ENCODE results near the gene CDHR3. TPM values are rescaled to one million over a fixed set of nuclear protein-coding genes. Genes with fewer than 3 reads are reported as not detected.

Gene CDHR3
- total and polyA plus RNA-seq, 10 of the 15 experiments (the other 5 are each of a cell fraction or from before 2014, with no cell fraction given): 0.06 to 0.11 TPM; not detected in 8

DNA sequence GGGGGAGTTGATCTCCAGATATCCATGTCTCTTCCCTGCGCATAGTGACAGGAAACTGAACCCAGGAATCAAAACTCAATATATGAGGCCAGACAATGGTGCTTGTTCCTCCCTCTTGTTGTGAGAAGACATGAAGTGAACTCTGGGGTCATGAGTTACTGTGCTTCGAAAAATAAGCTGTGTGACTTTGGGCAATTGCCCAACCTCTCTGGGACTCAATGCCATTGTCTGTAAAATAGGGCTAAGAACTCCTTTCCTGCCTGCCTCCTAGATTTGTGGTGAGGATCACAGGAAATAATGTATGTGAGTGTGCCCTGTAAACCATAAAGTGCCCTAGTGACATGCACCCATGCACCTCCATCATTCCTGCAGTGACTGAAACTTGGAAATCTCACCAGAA is 100.6 kb downstream of the CDHR3 start (continued):
- TF ChIP-seq, protein P1, sequence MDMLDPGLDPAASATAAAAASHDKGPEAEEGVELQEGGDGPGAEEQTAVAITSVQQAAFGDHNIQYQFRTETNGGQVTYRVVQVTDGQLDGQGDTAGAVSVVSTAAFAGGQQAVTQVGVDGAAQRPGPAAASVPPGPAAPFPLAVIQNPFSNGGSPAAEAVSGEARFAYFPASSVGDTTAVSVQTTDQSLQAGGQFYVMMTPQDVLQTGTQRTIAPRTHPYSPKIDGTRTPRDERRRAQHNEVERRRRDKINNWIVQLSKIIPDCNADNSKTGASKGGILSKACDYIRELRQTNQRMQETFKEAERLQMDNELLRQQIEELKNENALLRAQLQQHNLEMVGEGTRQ (IDR thresholded peaks at IDR 0.05; ENCODE audit: borderline replicate concordance, low read depth, low read length): no peak
- TF ChIP-seq CBX5 (IDR thresholded peaks at IDR 0.05; ENCODE audit: low read depth) (no peak), EED (IDR thresholded peaks at IDR 0.05; ENCODE audit: low read depth) (no peak), SUZ12 (IDR thresholded peaks at IDR 0.05; ENCODE audit: unreplicated experiment) (no peak), FOXM1 (IDR thresholded peaks at IDR 0.05; ENCODE audit: low read depth, low read length) (no peak), SREBF1 (IDR thresholded peaks at IDR 0.05; ENCODE audit: low read length) (no peak), ZNF207 (IDR thresholded peaks at IDR 0.05; ENCODE audit: borderline replicate concordance) (no peak), TCF3 (IDR thresholded peaks at IDR 0.05; ENCODE audit: borderline replicate concordance, insufficient read depth, low read depth, low read length) (no peak), HDAC2 (IDR thresholded peaks at IDR 0.05) (no peak)

DNA sequence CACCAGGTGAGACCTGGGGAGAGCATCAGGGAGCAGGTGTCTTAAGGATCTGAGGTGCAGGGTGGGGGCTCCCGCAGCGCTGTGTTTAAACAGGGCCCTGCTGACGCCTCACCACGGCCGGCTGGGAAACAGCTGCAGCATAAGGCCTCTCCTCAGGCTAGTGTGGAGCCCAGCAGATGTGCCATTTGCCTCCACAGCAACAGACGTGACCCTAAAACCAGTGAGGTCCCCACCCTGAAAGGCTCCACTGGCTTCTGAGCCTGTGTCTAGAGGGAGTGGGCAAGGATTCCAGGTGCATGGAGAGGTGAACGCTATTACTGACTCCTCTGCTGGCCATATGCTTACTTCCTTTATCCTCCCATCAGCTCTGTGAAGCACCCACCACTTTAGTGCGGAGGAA is 101.3 kb downstream of the CDHR3 start:
- peak overlapping the region; percentile 5; the same call in 1 of the 2 replicates for H3K27ac ChIP-seq (ENCODE audit: control insufficient read depth, insufficient read depth)
- DNase-seq (ENCODE audit: low read depth, low spot score) (no peak), ATAC-seq (no peak), FAIRE-seq (no peak)
- no peak for TF ChIP-seq NR2C2 (IDR thresholded peaks at IDR 0.05; ENCODE audit: borderline replicate concordance, control insufficient read depth, insufficient read length, low read depth)
- TF ChIP-seq EGR1 (IDR thresholded peaks at IDR 0.05; ENCODE audit: borderline replicate concordance in 1 of 2, low read depth in 2 of 2, low read length in 2 of 2): no peak
- TF ChIP-seq EED (IDR thresholded peaks at IDR 0.05; ENCODE audit: low read depth): no peak
- TF ChIP-seq, protein P2, sequence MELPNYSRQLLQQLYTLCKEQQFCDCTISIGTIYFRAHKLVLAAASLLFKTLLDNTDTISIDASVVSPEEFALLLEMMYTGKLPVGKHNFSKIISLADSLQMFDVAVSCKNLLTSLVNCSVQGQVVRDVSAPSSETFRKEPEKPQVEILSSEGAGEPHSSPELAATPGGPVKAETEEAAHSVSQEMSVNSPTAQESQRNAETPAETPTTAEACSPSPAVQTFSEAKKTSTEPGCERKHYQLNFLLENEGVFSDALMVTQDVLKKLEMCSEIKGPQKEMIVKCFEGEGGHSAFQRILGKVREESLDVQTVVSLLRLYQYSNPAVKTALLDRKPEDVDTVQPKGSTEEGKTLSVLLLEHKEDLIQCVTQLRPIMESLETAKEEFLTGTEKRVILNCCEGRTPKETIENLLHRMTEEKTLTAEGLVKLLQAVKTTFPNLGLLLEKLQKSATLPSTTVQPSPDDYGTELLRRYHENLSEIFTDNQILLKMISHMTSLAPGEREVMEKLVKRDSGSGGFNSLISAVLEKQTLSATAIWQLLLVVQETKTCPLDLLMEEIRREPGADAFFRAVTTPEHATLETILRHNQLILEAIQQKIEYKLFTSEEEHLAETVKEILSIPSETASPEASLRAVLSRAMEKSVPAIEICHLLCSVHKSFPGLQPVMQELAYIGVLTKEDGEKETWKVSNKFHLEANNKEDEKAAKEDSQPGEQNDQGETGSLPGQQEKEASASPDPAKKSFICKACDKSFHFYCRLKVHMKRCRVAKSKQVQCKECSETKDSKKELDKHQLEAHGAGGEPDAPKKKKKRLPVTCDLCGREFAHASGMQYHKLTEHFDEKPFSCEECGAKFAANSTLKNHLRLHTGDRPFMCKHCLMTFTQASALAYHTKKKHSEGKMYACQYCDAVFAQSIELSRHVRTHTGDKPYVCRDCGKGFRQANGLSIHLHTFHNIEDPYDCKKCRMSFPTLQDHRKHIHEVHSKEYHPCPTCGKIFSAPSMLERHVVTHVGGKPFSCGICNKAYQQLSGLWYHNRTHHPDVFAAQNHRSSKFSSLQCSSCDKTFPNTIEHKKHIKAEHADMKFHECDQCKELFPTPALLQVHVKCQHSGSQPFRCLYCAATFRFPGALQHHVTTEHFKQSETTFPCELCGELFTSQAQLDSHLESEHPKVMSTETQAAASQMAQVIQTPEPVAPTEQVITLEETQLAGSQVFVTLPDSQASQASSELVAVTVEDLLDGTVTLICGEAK (IDR thresholded peaks at IDR 0.05; ENCODE audit: borderline replicate concordance): no peak
- TF ChIP-seq TCF7 (IDR thresholded peaks at IDR 0.05; ENCODE audit: borderline replicate concordance): no peak
- TF ChIP-seq BMI1 (IDR thresholded peaks at IDR 0.05; ENCODE audit: borderline replicate concordance): no peak
- TF ChIP-seq RUNX3 (IDR thresholded peaks at IDR 0.05; ENCODE audit: low read length): no peak
- TF ChIP-seq FOXM1 (IDR thresholded peaks at IDR 0.05; ENCODE audit: low read depth, low read length): no peak
- SMC1A ChIA-PET (ENCODE audit: uncharacterized antibody, unreplicated experiment): interaction anchor here (1.1 to 1.4 kb wide), 2 partner anchors 18 to 39 kb away, joined by 3 to 4 read pairs; no protein-coding TSS in a partner anchor
- no peaks in the 10 kb centered on the region for H3K27me3 ChIP-seq (replicated peaks in 1 of 2; ENCODE audit: control insufficient read depth in 2 of 2, insufficient read depth in 2 of 2, low read length in 1 of 2)
- POLR2A ChIA-PET: interaction anchor here (0.5 kb wide), 1 partner anchor 28 kb away, joined by 6 read pairs; no protein-coding TSS in a partner anchor
- no peak overlapping the region for H3K9ac ChIP-seq (ENCODE audit: control insufficient read depth, insufficient read depth, low read length)
- H3K9me3 ChIP-seq (replicated peaks; ENCODE audit: control insufficient read depth, insufficient read depth, low read length): peaks cover 18% of the 10 kb centered on the region; the same call in 2 of the 3 replicates
- H3K4me1 ChIP-seq (ENCODE audit: control insufficient read depth, insufficient read depth, low read length): peaks cover 61% of the 10 kb centered on the region
- no TSS peak for BruUV-seq (replicated peaks)
- no peaks in the 10 kb centered on the region for H3K36me3 ChIP-seq (ENCODE audit: control insufficient read depth in 2 of 2, insufficient read depth in 2 of 2, low read length in 1 of 2)
- no peak overlapping the region for H3K4me2 ChIP-seq (ENCODE audit: control insufficient read depth, insufficient read depth)
- intact Hi-C loops (cut with micrococcal nuclease; ENCODE audit: unreplicated experiment): no loop called here
- 83% methylated on average over 8 of the region's 8 CpGs for WGBS (ENCODE audit: insufficient coverage, insufficient replicate concordance, low lambda C conversion rate, missing lambda C conversion rate)
- in situ Hi-C loops (cut with MboI): no loop called here
- H3K79me2 ChIP-seq (ENCODE audit: control insufficient read depth, insufficient read depth, low read length): no peaks in the 10 kb centered on the region
- RAD21 ChIA-PET (ENCODE audit: unreplicated experiment): interaction anchor here (0.9 kb wide), 1 partner anchor 89 kb away, joined by 4 read pairs; no protein-coding TSS in a partner anchor
- CTCF ChIA-PET: interaction anchor here (1.8 kb wide), 1 partner anchor 90 kb away, joined by 5 read pairs; no protein-coding TSS in a partner anchor
- H2AFZ ChIP-seq (ENCODE audit: control insufficient read depth, low read depth, low read length): peak overlapping the region; percentile 52; the same call in 1 of the 2 replicates
- H3K4me3 ChIP-seq: no peak overlapping the region
- no peaks in the 10 kb centered on the region for H4K20me1 ChIP-seq (ENCODE audit: control insufficient read depth, insufficient read depth)

All from GM12878 (cell line).